Body of pancreas (tissue), 4 donors: Measurements from ENCODE around the gene DLG2. TPM values are rescaled to one million over a fixed set of nuclear protein-coding genes. Genes with fewer than 3 reads are reported as not detected.

Experiments
- ATAC-seq: fragments of 150-250 bp; one replicate; pipeline ENCODE4 v1.9.1; 2016
- DNase-seq, 4 donors: peaks; one replicate each; pipeline ENCODE4 v3.0.0-alpha.2; 2019
- H3K27ac ChIP-seq, 4 donors: fragments of 200-600 bp; sonication (generic); 1 replicate in 3 of 4; 2 replicates in 1 of 4; pipeline versions ENCODE4 v1.5.1 to v1.6.1; 2016 to 2019; ENCODE audit warnings: mild to moderate bottlenecking in 1 of 4, mixed read lengths in 1 of 4, moderate library complexity in 1 of 4
- H3K27me3 ChIP-seq, 2 donors: fragments of 200-600 bp; sonication (generic); one replicate each; pipeline ENCODE4 v1.6.0; 2016; ENCODE audit warnings: mild to moderate bottlenecking in 1 of 2
- H3K36me3 ChIP-seq, 2 donors: fragments of 200-600 bp; sonication (generic); replicated peaks in 1 of 2; 2 replicates each; pipeline ENCODE4 v1.5.1; 2016; ENCODE audit warnings: low read depth in 2 of 2; ENCODE audit not compliant: insufficient read depth in 1 of 2
- H3K4me1 ChIP-seq: fragments of 200-600 bp; sonication (generic); one replicate; pipeline ENCODE4 v1.6.0; 2016
- H3K4me3 ChIP-seq, 2 donors: fragments of 200-600 bp; sonication (generic); 1 replicate in 1 of 2; 2 replicates in 1 of 2; pipeline ENCODE4 v1.5.1; 2016 to 2019
- H3K9me3 ChIP-seq, 3 donors: fragments of 200-600 bp; sonication (generic); 1 replicate in 2 of 3; 2 replicates in 1 of 3; pipeline ENCODE4 v1.5.1; 2016
- CTCF ChIP-seq, 7 experiments: fragments of 450-650 bp in 4 of 7; fragments of 200-600 bp in 3 of 7; sonication (generic) in 3 of 7; IDR thresholded peaks; one replicate each; pipeline ENCODE4 v1.5.1; 2016 to 2019; ENCODE audit warnings: antibody characterized with exemption in 7 of 7
- POLR2A ChIP-seq, 3 donors: fragments of 450-650 bp; IDR thresholded peaks; one replicate each; pipeline ENCODE4 v1.6.1; 2016; ENCODE audit warnings: antibody characterized with exemption in 3 of 3, mild to moderate bottlenecking in 2 of 3
- WGBS, 2 donors: methylation state at CpG; one replicate each; pipeline ENCODE4 v1.1.5; 2017; 5-methylcytosine and 5-hydroxymethylcytosine counted together
- intact Hi-C: fragments of 100-400 bp; cut with DNase I; formaldehyde crosslinking; loops from one replicate; pipeline ENCODE4 v1.15.1; 2023
- total RNA-seq, 2 donors: library from RNA; depleted of rRNA; stranded (reverse); fragments of >200 nt; gene quantifications; one replicate each; pipeline ENCODE4 v1.1.0, GENCODE V29; 2016

Gene DLG2
- total RNA-seq, 2 donors from 2014 or later: 6.0 to 13.2 TPM

GRCh38 chr11:83722392-83723119 lies 1904.6 kb downstream of the DLG2 start:
- Histone ChIP-seq H3K27me3 (no peaks in the 10 kb centered on the region), H3K27ac (no peak overlapping the region), H3K4me3 (no peak overlapping the region), H3K4me1 (peaks cover 22% of the 10 kb centered on the region), H3K36me3 (no peaks in the 10 kb centered on the region), H3K9me3 (no peaks in the 10 kb centered on the region)
- TF ChIP-seq CTCF (IDR thresholded peaks at IDR 0.05) (no peak), POLR2A (IDR thresholded peaks at IDR 0.05) (no peak)
- ATAC-seq (no peak), DNase-seq (peak in 1 of 4 donors; percentile 29)
- intact Hi-C loops: no loop called here
- WGBS, 2 donors: 68 to 71% methylated on average over 4 of the region's 4 CpGs

- Histone ChIP-seq H3K9me3 (no peaks in the 10 kb centered on the region), H3K36me3 (no peaks in the 10 kb centered on the region), H3K27me3 (no peaks in the 10 kb centered on the region), H3K27ac (no peak overlapping the region), H3K4me3 (no peak overlapping the region), H3K4me1 (peaks cover 14% of the 10 kb centered on the region)
- intact Hi-C loops: no loop called here
- ATAC-seq: no peak
- WGBS, 2 donors: 65 to 78% methylated on average over 2 of the region's 2 CpGs
- no peak for TF ChIP-seq POLR2A (IDR thresholded peaks at IDR 0.05)
- TF ChIP-seq CTCF (IDR thresholded peaks at IDR 0.05): no peak
- DNase-seq: no peak
These were observed 1905.9 kb downstream of the DLG2 start for GRCh38 chr11:83721263-83721662.

GRCh38 chr11:83720675-83721074 lies 1906.5 kb downstream of the DLG2 start:
- WGBS, 2 donors: 70 to 85% methylated on average over 2 of the region's 2 CpGs
- no peaks in the 10 kb centered on the region for H3K9me3 ChIP-seq

GRCh38 chr11:83717537-83717936 lies 1909.6 kb downstream of the DLG2 start:
- Histone ChIP-seq H3K9me3 (no peaks in the 10 kb centered on the region), H3K4me1 (no peaks in the 10 kb centered on the region), H3K27ac (no peak overlapping the region), H3K4me3 (no peak overlapping the region), H3K36me3 (no peaks in the 10 kb centered on the region), H3K27me3 (no peaks in the 10 kb centered on the region)
- no peak for ATAC-seq
- no peak for TF ChIP-seq CTCF (IDR thresholded peaks at IDR 0.05)
- TF ChIP-seq POLR2A (IDR thresholded peaks at IDR 0.05): no peak
- no peak for DNase-seq
- intact Hi-C loops: loop anchor here (10.0 kb wide), 1 partner anchor 423 kb away; no protein-coding TSS in a partner anchor
- WGBS, 2 donors: 68 to 73% methylated on average over 3 of the region's 3 CpGs

More at GRCh38 chr11:83720675-83721074, 1906.5 kb downstream of the DLG2 start:
- Histone ChIP-seq H3K36me3 (no peaks in the 10 kb centered on the region), H3K4me3 (no peak overlapping the region), H3K4me1 (peaks cover 14% of the 10 kb centered on the region), H3K27ac (no peak overlapping the region), H3K27me3 (no peaks in the 10 kb centered on the region)
- DNase-seq: no peak
- intact Hi-C loops: no loop called here
- no peak for ATAC-seq
- TF ChIP-seq POLR2A (IDR thresholded peaks at IDR 0.05) (no peak), CTCF (IDR thresholded peaks at IDR 0.05) (no peak)
